VCaP (cell line): ENCODE data around the gene BUD13.
"Not testable (repeated sequence)": the region's sequence is repeated elsewhere in the genome, so short reads cannot be mapped to it uniquely, and the experiment has no call there.

Source experiments
- H3K27ac ChIP-seq: fragments of 450-650 bp; 2 replicates; pipeline ENCODE4 v1.5.1; 2017
- CTCF ChIP-seq: fragments of 450-650 bp; conservative IDR thresholded peaks from 2 replicates; pipeline ENCODE4 v1.5.1; 2017; ENCODE audit warnings: mild to moderate bottlenecking, moderate library complexity

Gene BUD13

GRCh38 chr11:116813170-116813569 lies 40.4 kb upstream of the BUD13 start:
- no peak overlapping the region for H3K27ac ChIP-seq
- TF ChIP-seq CTCF: no peak

- TF ChIP-seq CTCF: no peak
- no peak overlapping the region for H3K27ac ChIP-seq
Observed at GRCh38 chr11:116812109-116812508, 39.3 kb upstream of the BUD13 start.

- no peak overlapping the region for H3K27ac ChIP-seq
Observed at GRCh38 chr11:116811194-116811593, 38.4 kb upstream of the BUD13 start.

GRCh38 chr11:116808262-116809175 lies 35.7 kb upstream of the BUD13 start:
- peak overlapping the region; percentile 74 for H3K27ac ChIP-seq
- no peak for TF ChIP-seq CTCF

More at GRCh38 chr11:116811194-116811593, 38.4 kb upstream of the BUD13 start:
- no peak for TF ChIP-seq CTCF

- peak overlapping the region; percentile 74 for H3K27ac ChIP-seq
- no peak for TF ChIP-seq CTCF
Observed at GRCh38 chr11:116807601-116808261, 34.9 kb upstream of the BUD13 start.

- no peak for TF ChIP-seq CTCF
- no peak overlapping the region for H3K27ac ChIP-seq
Observed at GRCh38 chr11:116804001-116804400, 31.2 kb upstream of the BUD13 start.

- H3K27ac ChIP-seq: not testable (repeated sequence)
Observed at GRCh38 chr11:116801662-116802061, 28.9 kb upstream of the BUD13 start.

GRCh38 chr11:116800610-116801009 lies 27.8 kb upstream of the BUD13 start:
- H3K27ac ChIP-seq: no peak overlapping the region
- no peak for TF ChIP-seq CTCF
